Ishikawa (cell line): ENCODE measurements around the gene C9orf72.

Experiments used
- CEBPB ChIP-seq: IDR thresholded peaks from 2 replicates; pipeline ENCODE4 v1.6.1; 2012
- CREB1 ChIP-seq: IDR thresholded peaks from 2 replicates; pipeline ENCODE4 v1.6.1; 2012; ENCODE audit warnings: low read depth
- EGR1 ChIP-seq: IDR thresholded peaks from 2 replicates; pipeline ENCODE4 v1.6.1; 2012
- EP300 ChIP-seq: IDR thresholded peaks from 2 replicates; pipeline ENCODE4 v1.6.1; 2012; ENCODE audit warnings: borderline replicate concordance
- FOXM1 ChIP-seq: IDR thresholded peaks from 2 replicates; pipeline ENCODE4 v1.6.1; 2012; ENCODE audit warnings: low read depth, borderline replicate concordance
- NFIC ChIP-seq: IDR thresholded peaks from 2 replicates; pipeline ENCODE4 v1.6.1; 2012
- RAD21 ChIP-seq: IDR thresholded peaks from 2 replicates; pipeline ENCODE4 v1.6.1; 2012; ENCODE audit warnings: low read depth
- REST ChIP-seq: IDR thresholded peaks from 2 replicates; pipeline ENCODE4 v1.6.1; 2012; ENCODE audit warnings: low read depth, mild to moderate bottlenecking
- TAF1 ChIP-seq: IDR thresholded peaks from 2 replicates; pipeline ENCODE4 v1.6.1; 2012; ENCODE audit warnings: low read depth, mild to moderate bottlenecking
- TCF12 ChIP-seq: IDR thresholded peaks from 2 replicates; pipeline ENCODE4 v1.6.1; 2012; ENCODE audit warnings: low read depth
- TEAD4 ChIP-seq: IDR thresholded peaks from 2 replicates; pipeline ENCODE4 v1.6.1; 2012
- YY1 ChIP-seq: IDR thresholded peaks from 2 replicates; pipeline ENCODE4 v1.6.1; 2012; ENCODE audit warnings: low read depth
- ZBTB7A ChIP-seq: IDR thresholded peaks from 2 replicates; pipeline ENCODE4 v1.6.1; 2012; ENCODE audit warnings: low read depth
- TF ChIP-seq, protein P1 (sequence below): IDR thresholded peaks from 2 replicates; pipeline ENCODE4 v1.6.1; 2012
- TF ChIP-seq, protein P2 (sequence below): IDR thresholded peaks from 2 replicates; pipeline ENCODE4 v1.6.1; 2012

Gene C9orf72

GRCh38 chr9:27533311-27533710 is 40.0 kb downstream of the C9orf72 start:
- TF ChIP-seq CREB1: no peak
- no peak for TF ChIP-seq TCF12
- no peak for TF ChIP-seq ZBTB7A
- TF ChIP-seq EP300: no peak
- TF ChIP-seq YY1: no peak
- no peak for TF ChIP-seq RAD21
- TF ChIP-seq NFIC: no peak
- TF ChIP-seq, protein P1, sequence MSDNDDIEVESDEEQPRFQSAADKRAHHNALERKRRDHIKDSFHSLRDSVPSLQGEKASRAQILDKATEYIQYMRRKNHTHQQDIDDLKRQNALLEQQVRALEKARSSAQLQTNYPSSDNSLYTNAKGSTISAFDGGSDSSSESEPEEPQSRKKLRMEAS: no peak
- no peak for TF ChIP-seq REST
- TF ChIP-seq, protein P2, sequence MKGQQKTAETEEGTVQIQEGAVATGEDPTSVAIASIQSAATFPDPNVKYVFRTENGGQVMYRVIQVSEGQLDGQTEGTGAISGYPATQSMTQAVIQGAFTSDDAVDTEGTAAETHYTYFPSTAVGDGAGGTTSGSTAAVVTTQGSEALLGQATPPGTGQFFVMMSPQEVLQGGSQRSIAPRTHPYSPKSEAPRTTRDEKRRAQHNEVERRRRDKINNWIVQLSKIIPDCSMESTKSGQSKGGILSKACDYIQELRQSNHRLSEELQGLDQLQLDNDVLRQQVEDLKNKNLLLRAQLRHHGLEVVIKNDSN: no peak
- no peak for TF ChIP-seq FOXM1
- TF ChIP-seq TAF1: no peak
- no peak for TF ChIP-seq CEBPB

GRCh38 chr9:27532046-27532445 is 41.2 kb downstream of the C9orf72 start:
- TF ChIP-seq, protein P2: no peak
- no peak for TF ChIP-seq CREB1
- no peak for TF ChIP-seq TCF12
- TF ChIP-seq TEAD4: no peak
- TF ChIP-seq TAF1: no peak
- no peak for TF ChIP-seq ZBTB7A
- TF ChIP-seq EGR1: no peak
- no peak for TF ChIP-seq CEBPB
- TF ChIP-seq RAD21: no peak
- TF ChIP-seq YY1: no peak
- TF ChIP-seq FOXM1: no peak
- TF ChIP-seq, protein P1: no peak
- no peak for TF ChIP-seq NFIC
- TF ChIP-seq REST: no peak
- TF ChIP-seq EP300: no peak

DNA sequence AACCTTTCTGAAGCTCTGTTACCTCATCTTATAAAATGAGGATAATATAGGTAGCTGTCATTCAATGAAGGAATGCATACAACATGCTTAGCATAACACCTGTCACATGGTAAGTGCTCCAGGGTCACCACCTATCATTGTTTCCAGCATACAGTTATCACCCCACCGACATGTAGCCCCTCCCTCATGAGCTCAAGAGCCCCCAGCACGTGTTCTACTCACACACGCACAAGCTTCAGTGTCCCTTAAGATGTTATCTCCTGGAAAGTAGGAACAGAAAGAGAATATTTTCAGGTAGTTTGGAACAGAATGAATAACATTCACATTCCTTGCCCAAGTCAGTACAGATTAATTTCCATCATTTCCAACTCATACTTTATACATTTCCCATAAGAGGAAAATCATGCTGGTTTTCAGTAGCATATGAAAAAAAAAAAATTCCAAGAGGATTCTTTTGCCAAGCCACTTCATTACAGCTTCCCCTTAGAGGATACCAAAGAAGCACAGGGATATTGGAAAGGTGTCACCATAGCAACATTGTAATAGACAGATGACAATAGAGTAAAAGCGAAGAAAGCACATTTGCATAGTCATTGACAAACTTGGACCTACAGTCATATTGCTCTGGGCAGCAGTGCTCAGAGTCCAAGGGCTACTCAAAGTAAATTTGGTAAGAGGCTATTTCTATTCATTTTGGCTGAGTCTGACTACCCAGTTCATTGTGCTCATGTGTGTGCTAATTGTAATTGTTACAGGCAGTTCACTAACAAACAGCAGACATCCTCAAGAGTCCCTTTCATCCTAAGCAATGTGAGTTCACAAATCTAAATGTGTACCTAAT is 42.1 kb downstream of the C9orf72 start:
- TF ChIP-seq FOXM1: no peak
- no peak for TF ChIP-seq CEBPB
- TF ChIP-seq TEAD4: no peak
- TF ChIP-seq TAF1: no peak
- no peak for TF ChIP-seq NFIC
- no peak for TF ChIP-seq RAD21
- no peak for TF ChIP-seq TCF12
- TF ChIP-seq, protein P2: no peak
- no peak for TF ChIP-seq REST
- TF ChIP-seq EP300: no peak
- no peak for TF ChIP-seq ZBTB7A
- TF ChIP-seq YY1: no peak
- TF ChIP-seq CREB1: no peak
- no peak for TF ChIP-seq EGR1
- TF ChIP-seq, protein P1: no peak
